GM19463 (cell line): ENCODE data around the gene DIPK1A.

Source experiments
- ATAC-seq: cut with Tn5 transposase; IDR thresholded peaks from one replicate; pipeline ENCODE4 v1.9.1; 2021; ENCODE audit warnings: mild to moderate bottlenecking, moderate library complexity; ENCODE audit not compliant: unreplicated experiment

Gene DIPK1A

GRCh38 chr1:92843429-92844352 lies 117.6 kb downstream of the DIPK1A start:
- no peak for ATAC-seq

GRCh38 chr1:92843046-92843423 lies 118.2 kb downstream of the DIPK1A start:
- no peak for ATAC-seq

GRCh38 chr1:92842082-92843045 lies 118.9 kb downstream of the DIPK1A start:
- no peak for ATAC-seq

- no peak for ATAC-seq
These were observed 120.7 kb downstream of the DIPK1A start for GRCh38 chr1:92840600-92840999.

- no peak for ATAC-seq
These were observed 121.8 kb downstream of the DIPK1A start for GRCh38 chr1:92839442-92839841.

- ATAC-seq = no peak
These were observed 122.7 kb downstream of the DIPK1A start for GRCh38 chr1:92838519-92838918.

GRCh38 chr1:92837062-92837461 lies 124.2 kb downstream of the DIPK1A start:
- ATAC-seq = no peak

- ATAC-seq = no peak
These were observed 126.6 kb downstream of the DIPK1A start for GRCh38 chr1:92834617-92835016.

- ATAC-seq = no peak
These were observed 127.4 kb downstream of the DIPK1A start for GRCh38 chr1:92833840-92834239.

GRCh38 chr1:92832537-92833114 lies 128.6 kb downstream of the DIPK1A start:
- ATAC-seq = no peak

GRCh38 chr1:92831762-92832536 lies 129.3 kb downstream of the DIPK1A start, which contains the start of gene RPL5:
Gene RPL5 (plus strand): TSS chr1:92832040. CDS start chr1:92832115, 75 bp downstream.
- ATAC-seq = peak; percentile 94

GRCh38 chr1:92831368-92831761 lies 129.9 kb downstream of the DIPK1A start:
- ATAC-seq = no peak

- no peak for ATAC-seq
These were observed 134.5 kb downstream of the DIPK1A start for GRCh38 chr1:92826792-92827191.

GRCh38 chr1:92822879-92823278 lies 138.4 kb downstream of the DIPK1A start:
- no peak for ATAC-seq

GRCh38 chr1:92820551-92820950 lies 140.7 kb downstream of the DIPK1A start:
- ATAC-seq = no peak

- ATAC-seq = no peak
These were observed 141.2 kb downstream of the DIPK1A start for GRCh38 chr1:92820024-92820423.

GRCh38 chr1:92817986-92818764 lies 143.1 kb downstream of the DIPK1A start:
- ATAC-seq = peak; percentile 75

- no peak for ATAC-seq
These were observed 144.0 kb downstream of the DIPK1A start for GRCh38 chr1:92817137-92817697.

- no peak for ATAC-seq
These were observed 144.5 kb downstream of the DIPK1A start for GRCh38 chr1:92816732-92817131.
